GM19035 (cell line): ENCODE results near the gene LRRC15.

Source experiments
- ATAC-seq: cut with Tn5 transposase; IDR thresholded peaks from one replicate; pipeline ENCODE4 v1.9.1; 2021; ENCODE audit not compliant: unreplicated experiment

Gene LRRC15

GRCh38 chr3:194386066-194386465 is 16.5 kb upstream of the LRRC15 start:
- ATAC-seq, result no peak

GRCh38 chr3:194384569-194385001 is 15.0 kb upstream of the LRRC15 start:
- no peak for ATAC-seq

DNA sequence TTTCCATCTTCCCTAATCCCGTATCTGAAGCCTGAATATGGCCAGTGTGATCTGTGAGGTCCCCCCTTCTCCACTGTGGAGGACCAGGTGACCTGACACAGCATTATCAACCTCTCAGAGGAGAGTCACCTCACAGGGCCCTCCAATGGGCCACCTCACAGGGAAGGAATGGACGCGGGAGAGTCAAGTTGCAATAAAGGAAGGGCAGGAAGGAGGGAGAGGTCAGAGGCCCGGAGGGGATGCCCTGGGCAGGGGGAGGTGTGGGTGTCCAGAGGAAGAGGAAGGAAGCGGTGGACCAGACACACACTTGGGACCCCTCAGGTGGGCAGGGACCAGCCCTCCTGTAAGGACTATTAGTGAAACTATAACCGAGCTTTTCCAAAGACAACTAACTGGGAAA is 14.6 kb upstream of the LRRC15 start:
- no peak for ATAC-seq

- ATAC-seq, result no peak
These were observed 13.9 kb upstream of the LRRC15 start for GRCh38 chr3:194383276-194383940.

DNA sequence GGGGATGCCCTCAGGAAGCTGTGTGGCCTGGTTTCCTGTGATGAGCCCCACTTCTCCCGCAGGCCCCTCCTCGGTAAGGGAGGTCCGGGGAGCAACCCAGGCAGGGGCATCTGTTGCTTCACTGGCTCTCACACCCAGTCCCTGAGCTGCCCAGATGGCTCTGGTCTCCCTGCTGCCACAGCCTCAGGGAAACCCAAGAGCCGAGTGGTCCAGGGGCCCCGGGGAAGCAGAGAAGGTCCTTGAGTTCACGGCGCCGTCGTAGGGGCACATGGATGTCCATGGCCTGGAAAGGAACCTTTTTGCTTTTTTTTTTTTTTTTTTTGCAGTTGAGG is 13.3 kb upstream of the LRRC15 start:
- no peak for ATAC-seq

DNA sequence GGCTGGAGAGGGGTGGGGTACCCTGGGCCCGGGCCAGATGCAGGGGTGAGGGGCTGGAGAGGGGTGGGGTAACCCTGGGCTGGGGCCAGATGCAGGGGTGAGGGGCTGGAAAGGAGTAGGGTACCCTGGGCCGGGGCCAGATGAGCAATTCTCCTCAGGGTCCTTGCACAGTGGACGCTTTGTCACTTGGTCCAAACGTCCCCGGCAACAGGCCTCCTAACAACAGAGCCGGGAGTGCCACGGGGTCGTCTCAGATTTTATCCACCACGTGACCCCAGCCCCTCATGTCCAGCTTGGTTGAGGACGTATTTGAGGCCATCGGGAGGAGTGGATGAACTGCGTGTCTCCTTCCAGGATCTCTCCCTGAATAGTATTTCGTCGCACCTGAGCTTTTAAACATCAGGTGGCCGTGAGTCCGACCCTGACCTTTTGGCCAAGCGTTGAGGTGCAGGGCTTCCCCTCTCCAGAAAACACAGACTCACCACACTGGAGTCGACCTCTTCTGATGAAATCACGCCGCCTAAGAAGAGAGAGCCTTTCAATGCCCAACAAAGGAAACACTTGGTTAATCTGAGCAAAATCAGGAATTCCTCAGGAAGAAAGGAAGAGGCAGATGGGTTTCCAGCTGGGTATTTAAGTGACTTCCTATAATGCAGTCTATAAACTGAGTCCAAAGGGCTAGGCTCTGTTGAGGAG is 12.8 kb upstream of the LRRC15 start:
- ATAC-seq, result no peak

DNA sequence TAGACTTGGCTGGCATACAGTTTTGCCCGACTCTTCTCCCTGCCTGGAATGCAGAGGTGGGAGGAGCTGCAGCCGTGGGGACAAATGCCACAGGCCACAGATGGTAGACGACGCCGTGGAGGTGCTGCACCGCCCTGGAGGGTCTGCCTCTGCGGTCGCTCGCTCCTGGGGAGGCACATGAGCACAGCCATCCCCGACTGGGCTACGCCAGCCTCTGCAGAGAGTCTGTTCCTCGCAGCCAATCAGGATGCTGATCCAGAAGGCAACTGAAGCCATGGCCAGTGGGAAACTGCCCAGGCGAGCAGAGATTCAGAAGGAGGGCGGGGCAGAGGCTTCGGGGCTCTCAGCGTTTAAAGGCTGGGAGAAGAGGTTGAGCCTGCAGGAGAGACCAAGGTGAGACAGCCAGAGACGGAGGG is 11.9 kb upstream of the LRRC15 start:
- no peak for ATAC-seq

DNA sequence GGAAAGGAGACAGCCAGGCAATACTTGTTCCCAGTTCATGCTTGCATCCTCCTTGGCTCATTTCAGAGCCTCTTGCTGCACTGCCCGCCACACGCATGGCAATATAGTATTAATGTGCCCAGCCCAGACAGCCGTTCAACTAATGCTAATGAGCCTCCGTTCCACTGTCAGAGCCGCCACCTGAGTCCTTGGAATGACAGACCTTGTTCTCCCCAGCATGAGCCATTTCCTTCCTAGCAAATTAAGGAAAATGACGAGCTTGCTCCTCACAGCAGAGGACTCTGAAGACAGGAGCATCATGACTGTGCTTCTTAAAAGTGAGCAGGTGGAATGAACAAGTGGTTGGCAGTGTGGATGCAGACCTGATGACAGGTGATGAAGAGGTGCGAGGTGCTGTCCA is 10.8 kb upstream of the LRRC15 start:
- ATAC-seq, result no peak

GRCh38 chr3:194379651-194380050 is 10.1 kb upstream of the LRRC15 start:
- no peak for ATAC-seq

DNA sequence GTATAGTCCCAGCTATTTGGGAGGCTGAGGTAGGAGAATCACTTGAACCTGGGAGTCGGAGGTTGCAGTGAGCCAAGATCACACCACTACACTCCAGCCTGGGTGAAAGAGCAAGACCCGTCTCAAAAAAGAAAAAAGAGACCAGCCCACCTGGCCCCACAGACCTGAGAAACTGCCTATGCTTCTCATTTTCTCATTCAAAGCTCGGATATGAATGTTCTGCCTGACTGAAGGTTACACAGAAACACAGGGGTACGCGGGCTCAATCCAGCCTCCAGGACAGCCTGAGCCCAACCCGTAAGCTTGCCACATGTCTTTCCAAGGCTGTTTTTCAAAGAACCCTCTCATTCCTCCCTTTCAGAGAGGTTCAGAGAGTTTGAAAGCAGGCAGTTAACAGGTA is 9.7 kb upstream of the LRRC15 start:
- no peak for ATAC-seq

- no peak for ATAC-seq
These were observed 8.2 kb upstream of the LRRC15 start for GRCh38 chr3:194377708-194378107.

DNA sequence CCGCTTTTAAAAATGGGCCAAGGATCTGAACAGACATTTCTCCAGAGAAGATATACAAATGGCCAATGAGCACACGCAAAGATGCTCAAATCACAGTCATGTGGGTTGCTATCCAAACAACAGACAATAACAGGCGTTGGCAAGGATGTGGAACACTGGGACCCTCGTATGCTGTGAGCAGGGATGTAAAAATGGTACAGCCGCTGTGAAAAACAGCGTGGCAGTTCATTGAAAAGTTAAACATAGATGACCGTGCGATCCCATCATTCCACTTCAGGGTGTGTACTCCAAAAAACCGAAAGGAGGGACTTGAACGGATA is 6.7 kb upstream of the LRRC15 start:
- no peak for ATAC-seq

DNA sequence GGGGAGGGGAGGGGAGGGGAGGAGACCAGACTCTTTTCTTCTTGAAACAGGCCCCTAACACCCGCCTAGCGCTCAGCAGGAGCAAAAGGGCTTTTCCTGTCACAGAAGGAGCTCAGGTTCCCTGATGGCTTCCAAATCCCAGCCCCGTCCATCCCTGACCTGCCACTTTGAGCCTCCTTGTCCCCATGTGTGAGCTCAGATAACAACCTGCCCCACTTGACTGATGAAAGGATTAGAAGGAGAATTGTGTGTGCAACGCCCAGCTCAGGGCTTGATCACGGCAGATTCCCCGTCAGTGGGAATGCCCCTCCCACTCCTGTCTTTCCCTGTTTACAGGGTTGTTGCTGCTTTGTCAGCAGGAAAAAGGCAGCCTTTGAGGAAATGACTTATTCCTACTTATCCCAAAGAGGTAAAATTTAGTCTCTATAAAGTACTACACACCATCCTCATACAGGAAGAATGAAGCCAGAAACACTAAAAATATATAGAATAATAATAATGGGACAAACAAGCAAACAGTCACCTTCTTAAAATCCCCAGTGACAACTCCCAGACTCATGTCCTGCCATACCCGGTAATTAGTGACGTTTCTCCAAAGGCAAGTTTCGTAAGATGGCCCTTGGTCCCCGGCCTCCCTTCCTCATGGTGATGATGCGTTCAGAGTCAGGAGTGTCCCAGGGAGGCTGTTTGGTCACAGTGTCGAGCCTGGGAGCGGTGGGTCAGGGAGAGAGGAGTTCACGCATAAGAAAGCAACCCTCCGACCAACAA is 6.1 kb upstream of the LRRC15 start:
- no peak for ATAC-seq

GRCh38 chr3:194374935-194375334 is 5.4 kb upstream of the LRRC15 start:
- ATAC-seq, result no peak

DNA sequence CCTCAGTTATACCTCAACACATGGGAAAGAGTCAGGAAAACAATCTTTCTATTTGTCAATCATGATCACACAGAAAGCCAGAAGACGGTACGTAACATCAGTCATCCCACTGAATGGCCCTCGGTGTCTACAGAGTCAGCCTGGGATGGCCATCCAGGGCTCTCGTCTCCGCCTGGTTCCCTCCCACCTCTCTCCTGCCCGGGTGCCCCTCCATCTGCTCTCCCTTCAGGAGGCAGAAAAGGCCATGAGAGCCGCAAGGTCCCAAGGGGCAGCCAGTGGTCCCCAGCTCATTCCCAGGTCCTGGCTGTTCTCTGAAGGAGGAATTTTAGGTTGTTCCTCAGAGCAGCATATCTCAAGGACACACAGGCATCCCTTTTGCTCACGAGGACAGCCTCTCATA is 4.4 kb upstream of the LRRC15 start:
- ATAC-seq, result no peak

DNA sequence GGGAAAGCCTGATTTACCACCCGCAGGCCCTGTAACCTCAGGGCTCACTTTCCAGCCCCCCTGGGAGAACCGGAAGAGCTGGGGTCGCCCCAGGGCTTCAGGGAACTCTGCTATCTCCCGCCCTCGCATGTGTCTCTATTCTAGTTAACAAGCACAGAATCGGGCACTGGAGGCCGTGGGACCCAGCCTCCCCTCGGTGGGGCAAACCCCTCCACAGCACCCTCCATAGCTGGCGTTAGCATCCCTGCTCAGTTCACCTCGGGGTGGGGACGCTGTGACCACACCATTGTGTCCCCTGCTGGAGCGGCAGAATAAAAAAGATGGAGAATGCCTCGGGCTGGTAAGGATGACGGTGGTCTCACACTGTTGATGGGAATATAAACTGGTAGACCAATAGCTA is 3.5 kb upstream of the LRRC15 start:
- ATAC-seq, result no peak

DNA sequence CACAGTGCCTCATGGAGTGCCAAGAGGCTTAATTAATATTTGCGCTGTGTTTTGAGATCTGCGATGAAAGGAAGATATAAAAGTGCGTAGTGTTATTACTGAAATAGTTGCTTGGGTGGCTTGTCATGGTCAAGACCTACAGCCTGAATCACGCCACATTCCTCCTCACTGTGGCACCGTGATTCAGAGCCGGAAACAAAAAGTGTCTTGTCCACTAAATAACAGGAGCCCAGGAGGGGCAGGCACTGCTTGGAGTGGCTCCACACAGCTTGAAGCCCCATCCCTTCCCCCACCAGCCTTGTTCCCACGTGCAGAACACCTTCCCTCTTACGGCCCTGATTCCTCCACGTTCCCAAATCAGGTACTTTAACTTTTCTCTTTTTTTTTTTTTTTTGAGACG is 1.2 kb upstream of the LRRC15 start:
- no peak for ATAC-seq

DNA sequence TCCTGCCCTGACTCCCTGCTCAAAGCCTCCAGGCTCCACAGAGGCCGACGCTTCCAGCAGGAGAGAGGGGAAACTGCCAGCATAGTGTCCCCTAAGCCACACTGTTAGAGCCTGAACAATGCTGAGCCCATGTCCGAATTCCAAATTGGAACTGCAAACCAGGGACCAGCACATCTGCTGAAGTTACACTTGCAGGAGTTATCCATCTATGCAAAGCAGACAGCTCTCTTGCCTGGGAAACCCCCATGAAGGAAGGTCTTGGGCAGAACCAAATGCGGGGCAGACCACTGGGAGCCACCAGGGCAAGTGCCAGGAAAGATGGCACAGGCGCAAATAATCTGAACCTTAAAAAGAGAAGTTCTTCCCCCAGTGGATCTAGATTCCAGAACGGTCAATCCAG is 625 bp downstream of the LRRC15 start:
- no peak for ATAC-seq

DNA sequence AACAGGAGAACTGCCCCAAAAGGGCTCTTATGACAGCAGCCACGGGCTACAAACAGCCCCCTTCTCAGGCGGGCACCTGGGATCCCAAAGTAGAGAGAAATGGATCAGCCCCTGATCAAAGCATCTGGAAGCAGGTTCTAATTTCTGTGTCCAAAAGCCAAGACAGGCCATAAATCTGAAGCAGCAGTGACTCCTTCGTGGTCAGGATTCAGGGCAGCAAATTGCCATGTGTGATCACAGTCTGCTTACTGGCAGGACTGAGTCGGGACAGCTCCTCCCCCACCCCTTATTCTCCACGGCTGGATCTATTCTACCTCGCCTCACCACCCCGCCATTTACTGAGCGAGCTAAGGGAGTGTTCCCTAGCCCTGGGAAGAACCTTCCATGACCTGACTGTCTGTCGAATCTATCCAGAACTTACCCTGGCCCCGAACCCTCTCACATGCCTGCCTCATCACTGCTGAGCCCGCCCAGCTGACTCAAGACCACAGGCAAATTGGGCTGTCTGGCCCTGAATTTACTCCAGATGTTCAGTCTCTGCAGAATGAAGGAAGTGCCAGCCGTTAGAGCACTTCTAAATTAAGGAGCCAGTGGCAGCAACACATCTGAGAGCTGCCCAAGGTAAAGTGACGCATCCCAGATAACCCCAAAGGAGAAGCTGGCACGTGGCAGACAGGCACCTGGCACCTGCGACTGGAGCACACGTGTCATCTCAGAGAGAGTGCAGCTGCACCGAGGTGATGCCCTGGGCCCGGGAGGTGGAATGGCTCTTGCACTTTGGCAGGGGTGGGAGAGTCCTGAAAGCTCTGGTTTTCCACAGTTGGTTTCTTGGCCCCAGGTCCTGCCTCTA is 1.3 kb downstream of the LRRC15 start:
- no peak for ATAC-seq

DNA sequence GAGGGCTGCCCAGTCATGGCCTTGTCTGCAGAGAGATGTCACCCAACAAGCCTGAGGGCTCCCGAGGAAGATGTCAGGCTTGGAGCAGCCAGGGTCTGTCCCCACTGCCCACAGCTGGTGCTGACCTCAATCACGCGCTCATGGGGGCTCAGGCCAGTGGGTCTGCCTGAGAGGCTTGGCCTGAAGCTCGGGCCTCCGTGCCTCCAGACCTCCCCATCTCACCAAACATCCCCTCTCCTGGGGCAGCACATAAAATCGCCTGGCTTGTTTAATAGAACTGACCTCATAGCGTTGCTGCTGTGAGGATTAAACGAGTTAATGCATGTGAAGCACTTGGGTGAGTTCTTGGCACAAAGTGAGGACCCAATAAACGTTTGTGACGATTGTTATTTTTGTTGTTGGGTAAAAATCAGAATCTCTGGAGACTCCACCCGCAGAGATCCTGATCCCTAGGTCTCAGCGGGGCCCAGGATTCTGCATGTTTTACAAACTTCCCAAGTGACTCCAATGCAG is 3.5 kb downstream of the LRRC15 start:
- ATAC-seq, result no peak

GRCh38 chr3:194365526-194365925 is 4.0 kb downstream of the LRRC15 start:
- ATAC-seq, result no peak
